Panc1 (cell line): Measurements from ENCODE around the gene PTPN2.

ENCODE experiments used
- CTCF ChIP-seq: fragments of 450-650 bp; IDR thresholded peaks from 2 replicates; pipeline ENCODE4 v1.5.1; 2017; ENCODE audit warnings: mild to moderate bottlenecking
- POLR2AphosphoS5 ChIP-seq: IDR thresholded peaks from 2 replicates; pipeline ENCODE4 v1.6.1; 2012; ENCODE audit warnings: mild to moderate bottlenecking, low read depth, low read length, moderate library complexity
- REST ChIP-seq, 2 experiments: IDR thresholded peaks; 2 replicates each; pipeline ENCODE4 v1.6.1; 2011 to 2012; ENCODE audit warnings: low read depth in 2 of 2, control low read depth in 1 of 2, low read length in 1 of 2, mild to moderate bottlenecking in 1 of 2, moderate library complexity in 1 of 2; ENCODE audit not compliant: insufficient read depth in 1 of 2

- TF ChIP-seq CTCF (no peak), REST (IDR thresholded peaks at IDR 0.05; ENCODE audit: insufficient read depth in 1 of 2, low read depth in 2 of 2, low read length in 1 of 2) (no peak), POLR2AphosphoS5 (no peak)
Measured at GRCh38 chr18:12827588-12827987, 56.4 kb downstream of the PTPN2 start.
